DMS79 (cell line): Measurements from ENCODE around the gene PRR3.

Experiments
- DNase-seq: peaks from one replicate; lab custom pipeline; 2025; lab: John Stamatoyannopoulos, UW

PRR3 gene

DNA sequence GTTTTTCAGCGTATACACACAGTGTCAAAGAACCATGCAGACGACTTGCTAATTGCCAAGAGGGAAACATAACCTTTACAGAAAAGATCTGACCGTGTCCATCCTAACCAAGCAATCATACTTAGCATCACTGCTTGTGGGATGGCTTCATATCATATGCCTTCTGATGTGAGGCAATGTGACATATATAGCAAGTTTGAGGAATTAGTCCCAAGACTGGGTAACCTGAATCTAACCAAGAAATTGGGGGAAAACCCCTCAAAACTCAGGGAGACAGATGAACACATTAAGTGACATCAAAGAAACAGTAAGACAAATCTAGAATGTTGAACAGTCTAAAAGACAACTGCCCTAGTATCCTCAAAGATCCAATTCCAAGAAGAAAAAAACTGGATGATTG, 19.2 kb upstream of the PRR3 start:
- no peak for DNase-seq

DNA sequence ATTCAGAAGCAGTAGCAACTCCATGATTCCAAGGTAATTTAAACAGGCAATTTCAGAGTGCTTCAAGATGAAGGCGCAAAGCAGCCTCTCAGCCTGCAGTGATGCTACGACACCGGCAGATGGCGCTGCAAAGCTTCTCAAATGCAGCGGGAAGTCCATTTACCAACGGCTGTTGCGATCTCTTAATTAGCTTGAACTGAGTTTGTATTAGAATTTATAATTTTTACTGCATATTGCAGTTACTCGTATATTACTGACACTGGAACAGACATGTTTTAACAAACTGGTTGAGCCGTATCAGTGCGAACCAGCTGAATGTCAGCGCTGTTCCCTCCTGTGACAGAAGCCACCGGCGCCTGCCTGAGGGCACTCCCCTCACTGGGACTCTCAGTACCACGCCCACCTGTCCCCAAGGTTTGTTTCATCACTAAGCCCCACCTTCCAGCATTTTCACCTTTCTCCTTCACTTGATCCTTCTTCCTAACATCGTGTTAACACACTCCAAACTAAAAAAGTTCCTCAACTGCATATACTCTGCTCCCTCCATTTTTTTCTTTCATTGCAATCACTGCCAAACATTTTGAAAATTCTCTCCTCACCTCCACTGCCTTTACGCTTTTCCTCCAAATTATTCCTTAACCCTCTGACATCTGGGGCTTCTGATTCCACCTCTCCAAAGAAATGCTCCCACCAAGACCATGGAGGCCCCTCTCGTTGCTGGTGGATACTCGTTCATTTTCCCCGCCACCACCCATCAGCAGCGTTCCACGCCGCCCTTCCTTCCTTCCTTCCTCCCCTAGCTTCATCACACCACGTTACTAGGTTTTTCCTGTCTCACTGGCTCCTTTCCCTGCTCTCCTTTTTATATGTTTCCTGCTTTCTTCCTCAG, 15.3 kb upstream of the PRR3 start:
- DNase-seq, result peak; percentile 68

DNA sequence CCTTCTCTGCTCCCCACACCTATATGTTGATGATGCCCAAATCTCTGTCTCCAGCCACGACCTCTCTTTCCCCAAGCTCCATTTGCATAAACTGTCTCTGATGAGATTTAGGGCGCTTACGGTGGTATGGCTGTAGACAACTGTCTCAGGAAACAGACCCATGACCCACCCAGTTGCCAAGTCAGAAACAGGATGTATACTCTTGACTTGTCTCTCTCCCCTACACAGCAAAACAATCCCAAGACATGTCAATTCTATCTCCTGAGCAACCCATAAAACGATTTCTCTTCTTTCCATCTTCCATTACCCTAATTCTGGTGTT, 14.7 kb upstream of the PRR3 start:
- no peak for DNase-seq

DNA sequence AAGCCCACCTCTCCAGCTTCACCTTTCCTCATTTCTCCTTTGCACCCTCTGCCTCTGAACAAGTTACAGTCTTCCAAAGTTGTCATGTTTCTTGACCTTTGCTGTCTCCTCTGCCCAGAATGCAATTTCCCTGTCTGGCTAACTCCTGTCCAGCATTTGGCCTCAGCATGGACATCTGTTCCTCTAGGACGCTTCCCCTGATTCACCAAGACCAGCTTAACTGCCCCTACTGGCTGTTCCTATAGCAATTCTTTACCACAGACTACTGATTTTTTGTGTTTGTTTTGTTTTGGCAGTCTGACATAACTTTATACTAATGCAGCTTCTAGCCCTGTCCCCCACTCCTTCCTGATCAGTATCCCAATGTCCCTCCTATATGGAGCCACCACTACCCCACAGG, 14.2 kb upstream of the PRR3 start:
- DNase-seq, result no peak

DNA sequence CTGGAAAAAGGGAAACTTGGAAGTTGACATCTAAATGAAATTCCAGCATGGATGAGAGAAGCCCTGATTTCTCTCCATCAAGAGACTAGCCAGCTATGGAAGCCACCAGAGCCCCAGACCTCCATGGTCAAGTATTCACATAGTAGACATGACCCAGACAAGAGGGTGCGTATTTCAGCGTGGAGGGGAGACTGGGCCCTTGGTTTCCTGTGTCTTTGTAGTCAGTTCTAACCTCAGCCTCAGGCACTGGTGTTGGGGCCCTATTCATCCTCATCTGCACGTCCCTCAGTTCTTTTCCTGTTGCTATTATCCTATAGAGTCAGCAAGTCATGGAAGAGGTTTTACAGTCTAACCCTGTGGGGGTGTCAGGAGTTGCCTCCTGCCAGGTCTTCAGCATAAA, 13.3 kb upstream of the PRR3 start:
- DNase-seq, result no peak

DNA sequence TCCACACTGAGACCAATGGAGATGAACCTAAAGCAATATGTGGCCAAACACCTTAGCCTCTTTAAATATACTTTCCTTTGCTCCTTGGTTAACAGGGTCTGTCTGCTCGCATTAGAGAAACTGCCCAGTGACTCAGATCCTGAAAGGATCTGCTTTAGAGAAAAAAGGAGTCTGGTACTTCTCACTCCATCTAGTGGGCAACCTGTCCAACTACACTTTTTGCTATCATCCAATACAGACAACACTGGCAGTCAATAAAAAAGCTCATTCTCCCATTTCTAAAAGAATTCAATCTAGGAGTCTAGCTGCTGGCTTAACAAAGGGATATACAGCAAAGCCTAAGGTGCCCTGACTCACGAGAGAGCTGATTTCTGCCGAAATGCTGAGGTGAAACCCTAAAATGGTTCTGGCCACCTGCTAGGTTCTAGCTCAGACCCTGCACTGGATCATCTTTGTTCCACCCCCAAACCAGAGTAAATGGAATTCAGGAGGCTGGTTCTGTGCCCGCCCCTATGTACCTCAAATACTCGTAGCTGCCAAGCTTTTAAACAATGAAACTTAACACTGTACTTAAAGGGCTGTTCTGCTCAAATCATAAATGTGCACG, 12.3 kb upstream of the PRR3 start:
- no peak for DNase-seq

DNA sequence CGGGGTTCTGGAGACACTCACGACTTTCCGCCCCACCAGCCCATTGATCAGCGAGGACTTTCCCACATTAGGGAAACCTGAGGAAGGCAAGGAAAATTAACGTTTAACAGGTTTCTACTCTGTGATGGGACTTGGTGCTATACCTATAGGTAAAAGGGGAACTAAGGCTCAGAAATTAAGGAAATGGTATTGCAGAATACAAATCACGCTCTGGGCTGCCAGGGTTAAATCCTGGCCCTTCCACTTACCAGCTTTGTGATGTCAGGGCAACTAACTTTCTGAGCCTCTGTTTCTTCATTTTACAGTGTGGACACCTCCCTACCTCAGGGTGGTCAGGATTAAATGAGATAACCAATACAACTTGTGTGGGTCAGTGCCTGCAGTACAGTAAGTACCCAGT, 9.6 kb upstream of the PRR3 start:
- no peak for DNase-seq

DNA sequence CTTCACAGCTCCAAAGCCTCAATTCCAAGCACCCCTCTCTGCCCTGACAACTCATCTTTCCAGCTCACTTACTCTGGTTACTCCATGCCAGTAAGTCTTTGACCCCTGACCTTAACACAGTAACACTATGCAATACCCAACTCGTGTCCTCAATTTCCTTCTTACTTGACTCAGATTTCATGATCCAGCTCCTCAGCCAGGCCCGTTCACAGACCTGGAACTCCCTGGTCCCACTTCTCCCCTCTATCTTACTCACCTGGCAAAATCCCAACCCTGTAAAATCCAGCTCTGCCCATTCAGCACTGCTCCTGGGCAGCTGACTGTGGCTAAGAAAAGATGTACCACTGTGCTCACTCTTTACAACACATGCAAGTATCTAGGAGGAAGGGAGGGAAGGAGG, 8.7 kb upstream of the PRR3 start:
- DNase-seq, result no peak

DNA sequence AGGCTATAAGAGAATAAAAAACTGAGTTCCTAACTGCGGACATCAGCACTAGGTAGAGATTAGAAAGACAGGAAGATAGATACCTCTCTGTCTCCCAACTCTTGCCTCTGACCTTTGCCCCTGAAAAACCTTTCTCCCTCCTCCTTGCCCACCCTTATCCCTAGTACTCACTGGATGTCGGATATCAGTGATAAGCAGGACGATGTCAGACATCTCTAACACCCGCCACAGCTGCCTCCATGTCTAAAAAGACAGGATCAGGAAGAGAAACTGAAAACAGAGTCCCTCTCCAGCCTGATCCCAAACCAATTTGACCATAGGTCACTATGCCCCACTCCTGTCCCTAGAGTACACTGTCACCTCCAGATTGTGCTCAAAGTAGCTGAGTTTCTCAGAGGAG, 2.7 kb upstream of the PRR3 start:
- DNase-seq, result no peak

DNA sequence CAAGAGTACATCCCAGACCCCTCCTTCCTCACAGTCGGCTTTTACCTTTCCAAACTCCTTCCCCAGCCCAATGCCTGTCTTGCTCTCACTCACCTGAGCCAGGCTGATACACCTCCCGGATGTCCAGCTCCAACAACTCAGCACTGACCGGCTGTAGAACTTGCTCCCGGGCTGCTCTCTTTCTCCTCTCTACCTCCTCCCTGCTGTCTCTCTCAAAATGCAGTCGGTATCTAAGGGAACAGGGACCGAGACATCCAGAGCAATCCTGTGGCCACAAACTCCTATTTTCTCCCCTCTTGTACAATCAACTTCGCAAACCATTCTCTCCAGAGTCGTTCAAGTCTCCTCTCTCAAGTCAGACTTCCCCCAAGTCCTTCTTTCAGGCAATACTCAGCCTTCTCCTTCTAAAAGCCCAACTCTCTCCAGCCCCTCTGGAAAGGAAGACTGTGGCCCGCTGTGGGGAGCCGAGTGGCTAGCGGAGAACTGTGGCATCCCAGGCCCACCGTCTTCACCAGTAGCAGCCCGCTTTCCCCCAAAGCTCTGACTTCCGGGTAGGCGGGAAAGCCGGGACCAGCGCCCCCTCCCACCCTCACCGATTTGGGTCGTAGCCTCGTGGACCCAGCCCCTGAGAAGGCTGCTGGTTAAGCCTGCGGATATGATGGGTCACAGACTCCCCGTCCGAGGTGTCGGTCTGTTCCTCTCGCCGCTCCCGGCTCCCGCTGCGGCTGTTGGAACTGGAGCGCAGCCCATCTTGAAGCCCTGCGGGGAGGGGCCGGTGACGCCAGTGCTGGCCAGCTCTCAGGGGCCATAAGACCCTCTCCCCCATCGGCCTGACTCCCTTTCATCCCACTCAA, 1.9 kb upstream of the PRR3 start:
- peak; percentile 13 for DNase-seq

DNA sequence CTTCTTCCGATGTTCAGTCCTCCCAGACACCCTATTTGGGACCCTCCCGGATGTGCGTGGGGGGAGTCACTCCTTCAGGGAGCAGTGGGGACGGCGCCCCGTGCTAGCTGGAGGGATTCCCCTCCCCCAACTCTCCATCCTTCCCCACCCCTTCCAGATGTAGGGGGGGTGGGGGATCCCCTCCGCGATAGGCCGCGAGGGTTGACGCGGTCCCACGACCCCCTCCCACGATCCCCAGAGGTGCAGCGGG, 1.4 kb upstream of the PRR3 start:
- DNase-seq, result no peak

DNA sequence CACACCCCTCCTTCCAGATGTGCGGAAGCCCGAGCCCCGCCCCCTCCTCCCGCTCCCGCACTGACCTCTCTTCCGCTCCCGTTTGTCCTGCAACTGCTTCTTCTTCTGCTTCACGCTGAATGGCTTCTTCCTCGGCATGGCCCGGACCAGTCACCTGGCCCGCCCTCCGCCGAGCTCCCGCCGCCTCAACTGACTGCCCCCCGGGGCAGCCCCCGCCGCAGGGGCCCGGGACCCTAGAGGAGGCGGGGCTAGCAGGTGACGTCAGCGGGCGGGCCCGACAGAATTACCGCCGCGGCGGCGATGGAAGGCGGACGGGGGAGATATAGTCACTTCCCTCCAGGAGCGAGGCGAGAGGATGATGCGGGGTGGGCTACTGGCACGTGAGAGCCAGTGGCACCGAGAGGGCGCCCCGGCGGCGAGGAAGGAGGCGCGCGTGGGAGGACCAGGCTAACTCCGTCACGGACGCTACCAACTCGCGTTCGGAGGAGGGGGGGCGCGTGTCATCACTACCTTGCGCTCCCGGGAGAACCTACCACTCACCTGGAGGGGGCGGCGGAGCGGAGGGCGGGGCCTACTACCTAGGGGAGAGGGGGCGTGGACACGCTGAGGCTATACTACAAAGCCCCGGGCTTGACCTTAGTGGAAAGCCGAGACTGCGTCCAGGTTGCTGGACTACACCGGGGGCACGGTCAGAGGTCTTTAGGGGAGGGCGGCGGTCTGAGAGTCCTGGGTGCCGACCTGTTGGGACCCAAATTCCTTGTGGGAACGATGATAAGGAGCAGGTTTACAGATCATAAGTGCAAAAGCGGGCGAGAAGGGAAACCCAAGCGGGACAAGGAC, 809 bp upstream of the PRR3 start, which contains the start of gene GNL1:
Gene GNL1, minus strand, starts transcription at position 424 of the 840 bp plus-strand sequence. Its CDS starts 286 bp downstream, at position 138.
- DNase-seq, result peak; percentile 77

DNA sequence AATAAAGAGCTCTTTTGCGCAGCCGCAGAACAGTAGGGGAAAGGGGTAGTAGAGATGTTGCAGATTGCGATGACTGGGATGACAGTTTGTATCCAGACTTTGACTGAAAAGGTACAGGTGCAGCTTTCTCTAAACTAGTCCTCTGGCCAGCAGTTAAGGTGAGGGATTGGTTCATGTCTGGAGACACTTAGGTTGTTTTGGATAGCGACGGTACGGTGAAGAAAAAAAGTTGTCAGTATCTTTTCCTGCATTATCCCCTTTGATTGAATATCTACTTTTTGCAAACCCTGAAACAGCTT, 537 bp downstream of the PRR3 start:
- no peak for DNase-seq

DNA sequence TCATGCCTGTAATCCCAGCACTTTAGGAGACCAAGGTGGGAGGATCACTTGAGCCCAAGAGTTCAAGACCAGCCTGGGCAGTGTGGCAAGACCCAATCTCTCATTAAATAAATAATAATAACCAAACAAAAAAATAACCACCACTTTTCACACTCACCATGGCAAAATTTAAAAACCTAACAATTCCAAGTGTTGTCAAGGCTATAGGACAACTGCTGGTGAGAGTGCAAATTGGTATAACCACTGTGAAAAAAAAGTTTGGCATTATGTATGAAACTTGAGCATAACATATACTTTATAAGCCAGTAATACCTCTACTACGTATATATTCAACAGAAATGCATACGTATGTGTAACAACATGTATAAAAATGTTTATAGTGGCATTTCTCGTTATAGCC, 3.8 kb downstream of the PRR3 start:
- DNase-seq, result no peak

DNA sequence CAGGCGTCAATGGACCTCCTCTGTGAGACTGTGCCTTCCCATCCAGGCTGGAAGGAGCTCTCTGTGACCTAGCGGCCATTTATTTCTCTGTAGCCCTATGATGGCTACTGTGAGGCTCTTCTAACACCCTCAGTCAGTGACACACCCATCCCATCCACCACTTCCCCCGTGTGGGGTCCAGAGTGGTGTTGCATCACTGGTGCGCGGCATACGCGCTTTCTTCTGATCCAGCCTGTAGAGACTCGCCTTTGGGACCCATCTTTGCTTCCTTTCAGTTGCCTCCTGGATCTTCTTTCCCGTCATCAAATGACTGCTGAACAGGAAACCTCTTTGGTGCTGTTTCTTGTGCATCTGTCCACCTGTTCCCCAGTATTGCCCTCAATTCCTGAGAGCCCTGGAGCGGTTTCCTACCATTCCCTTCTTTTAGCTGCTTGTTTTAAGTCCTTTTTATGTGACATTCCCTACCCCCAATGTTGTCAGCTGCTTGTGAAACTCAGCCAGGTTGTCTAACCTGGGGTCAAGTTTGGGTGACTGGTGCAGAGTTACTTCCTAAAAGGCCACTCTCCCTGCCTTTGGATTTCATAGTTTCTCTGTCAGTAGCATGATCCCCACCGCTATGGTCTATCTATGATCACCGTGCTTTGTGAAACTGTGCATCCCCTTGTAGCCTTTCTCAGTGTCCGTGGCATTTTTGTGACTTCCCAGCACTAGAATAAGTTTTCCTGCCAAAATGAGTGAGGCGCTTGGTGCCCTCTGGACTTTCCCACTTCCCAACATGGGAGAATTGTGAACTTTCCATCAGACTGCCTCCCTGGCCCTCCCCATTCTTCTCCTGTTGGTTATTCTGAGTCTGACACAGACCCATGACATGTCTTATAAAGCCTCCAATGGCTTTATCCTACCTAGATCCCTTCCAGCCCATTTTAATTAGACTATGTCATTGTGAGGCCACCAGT, 5.7 kb downstream of the PRR3 start:
- DNase-seq, result no peak

DNA sequence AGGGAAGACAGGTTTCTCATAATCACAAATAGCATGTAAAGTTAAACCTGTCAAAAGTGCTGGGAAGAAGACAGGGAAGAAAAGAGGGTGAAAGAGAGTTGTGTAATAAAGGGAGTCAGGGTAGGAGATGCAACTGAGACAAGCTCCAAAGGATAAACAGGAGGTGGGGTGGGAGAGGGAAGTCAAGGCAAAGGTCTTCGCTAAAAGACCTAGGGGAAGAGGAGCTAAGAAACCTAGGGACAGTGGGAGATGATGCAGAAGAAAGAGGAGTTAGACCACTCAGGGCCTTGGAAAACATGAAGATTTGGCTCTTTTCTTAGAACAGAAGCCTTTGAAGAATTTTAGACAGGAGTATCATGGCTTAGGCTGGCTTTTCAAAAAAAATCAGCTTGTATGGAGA, 7.0 kb downstream of the PRR3 start:
- no peak for DNase-seq

DNA sequence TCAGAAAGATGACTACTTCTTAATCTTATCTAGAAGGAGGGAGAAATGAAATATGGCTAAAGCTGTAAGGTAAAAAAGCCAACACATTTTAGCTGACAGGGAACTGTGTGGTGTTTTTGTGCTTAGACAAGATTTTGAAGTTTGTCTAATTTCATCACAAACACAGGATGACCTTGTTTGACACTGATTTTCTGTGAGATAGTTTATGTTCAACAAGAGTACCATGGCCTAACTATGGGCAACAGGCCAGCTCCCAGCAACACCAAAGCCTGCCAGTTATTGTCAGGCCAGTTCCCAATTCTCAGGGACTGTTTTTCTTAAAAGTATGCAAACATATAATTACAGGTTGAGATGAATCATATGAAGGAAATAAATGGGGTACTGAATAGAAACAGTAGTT, 8.7 kb downstream of the PRR3 start:
- DNase-seq, result no peak

DNA sequence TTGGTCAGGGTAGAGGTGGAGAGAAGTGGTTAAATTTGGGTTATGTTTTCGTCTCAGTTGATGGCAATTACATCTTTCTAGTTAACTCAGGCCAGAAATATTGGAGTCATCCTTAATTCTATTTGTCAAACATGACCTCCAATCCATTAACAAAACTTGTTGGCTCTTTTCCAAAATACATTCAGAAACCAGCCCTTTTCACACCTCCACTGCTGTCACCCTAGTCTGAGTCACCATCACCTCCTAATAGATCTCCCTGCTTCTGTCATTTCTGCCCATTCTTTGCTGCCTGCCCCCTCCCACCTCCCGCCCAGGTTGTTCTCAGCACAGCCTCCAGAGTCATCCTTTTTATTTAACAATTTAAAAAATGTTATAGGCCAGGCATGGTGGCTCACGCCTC, 11.2 kb downstream of the PRR3 start:
- no peak for DNase-seq

DNA sequence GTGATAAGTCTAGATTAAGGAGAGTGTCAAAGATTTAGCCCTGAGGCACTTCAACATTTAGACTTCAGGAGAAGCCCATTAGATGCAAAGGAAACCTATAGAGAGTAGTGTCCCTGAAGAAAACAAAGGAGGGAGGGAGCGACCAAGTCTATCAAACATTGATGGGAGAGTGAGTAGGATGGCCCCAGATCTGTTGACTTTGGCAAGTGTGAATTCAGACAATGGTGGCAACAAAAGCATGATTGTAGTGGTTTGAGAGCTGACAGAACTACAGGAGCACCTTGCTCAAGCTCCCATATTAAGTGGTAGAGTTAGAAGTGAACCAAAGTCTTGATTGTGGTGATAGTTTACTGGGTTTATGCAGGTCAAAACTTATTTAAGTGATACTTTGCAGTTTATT, 13.2 kb downstream of the PRR3 start:
- DNase-seq, result no peak

DNA sequence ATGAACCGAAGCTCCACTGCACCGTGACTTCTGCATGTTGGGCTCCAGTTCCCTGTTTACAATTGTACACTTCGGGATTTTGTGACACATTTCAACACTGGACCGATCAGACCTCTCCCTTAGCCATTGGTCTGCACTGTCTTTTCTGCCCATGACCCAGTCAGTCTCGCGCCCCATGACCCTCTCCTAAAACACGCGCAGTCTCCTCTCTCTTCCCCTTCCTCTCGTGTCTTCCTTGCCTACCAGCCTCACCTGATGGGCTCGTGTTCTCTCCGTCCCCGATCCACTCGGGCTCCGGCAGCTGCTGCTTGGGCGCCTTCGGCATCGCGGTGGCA, 13.6 kb downstream of the PRR3 start:
- DNase-seq, result peak; percentile 27

DNA sequence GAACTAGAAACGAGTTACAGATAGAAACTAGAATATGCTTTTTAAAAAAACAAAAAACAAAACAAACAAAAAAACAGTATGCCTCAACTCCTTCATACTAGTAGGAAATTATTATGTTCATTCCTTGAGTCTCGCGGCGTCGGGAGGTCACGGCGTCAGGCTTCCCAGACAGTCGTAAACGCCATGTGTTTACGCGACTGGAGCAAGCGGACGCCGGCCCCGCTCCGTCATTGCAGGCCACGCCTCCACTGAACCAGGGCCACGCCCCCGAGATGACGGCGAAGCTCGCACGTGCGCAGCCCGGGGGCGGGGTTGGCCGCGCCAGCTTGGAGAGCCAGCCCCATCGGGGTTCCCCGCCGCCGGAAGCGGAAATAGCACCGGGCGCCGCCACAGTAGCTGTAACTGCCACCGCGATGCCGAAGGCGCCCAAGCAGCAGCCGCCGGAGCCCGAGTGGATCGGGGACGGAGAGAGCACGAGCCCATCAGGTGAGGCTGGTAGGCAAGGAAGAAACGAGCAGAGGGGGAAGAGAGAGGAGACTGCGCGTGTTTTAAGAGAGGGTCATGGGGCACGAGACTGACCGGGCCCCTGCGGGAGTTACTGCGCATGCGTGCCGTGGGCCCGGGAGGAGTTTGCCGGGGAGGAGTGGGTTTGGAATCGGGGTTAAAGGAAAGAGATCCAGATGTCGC, 14.1 kb downstream of the PRR3 start, which contains the start of gene ABCF1:
Gene ABCF1, plus strand, starts transcription at position 368 of the 687 bp plus-strand sequence. Its CDS starts 46 bp downstream, at position 414.
- peak; percentile 87 for DNase-seq
